Muscle of back (tissue), 11 donors: Measurements from ENCODE around the gene REXO1. TPM values are rescaled to one million over a fixed set of nuclear protein-coding genes. Genes with fewer than 3 reads are reported as not detected.

ENCODE experiments used
- DNase-seq, 3 donors: peaks; one replicate each; pipeline versions ENCODE4 v3.0.0 to v3.0.0-alpha.2; 2013
- polyA plus RNA-seq, 10 donors: library from polyadenylated mRNA; unstranded; fragments of 120-200 nt; gene quantifications; one replicate each; pipeline ENCODE4 v1.2.1, GENCODE V29; 2013; ENCODE audit not compliant: insufficient read length in 10 of 10

The REXO1 gene
- polyA plus RNA-seq, 10 donors, result 16.1 to 27.6 (median 23.0) TPM

DNA sequence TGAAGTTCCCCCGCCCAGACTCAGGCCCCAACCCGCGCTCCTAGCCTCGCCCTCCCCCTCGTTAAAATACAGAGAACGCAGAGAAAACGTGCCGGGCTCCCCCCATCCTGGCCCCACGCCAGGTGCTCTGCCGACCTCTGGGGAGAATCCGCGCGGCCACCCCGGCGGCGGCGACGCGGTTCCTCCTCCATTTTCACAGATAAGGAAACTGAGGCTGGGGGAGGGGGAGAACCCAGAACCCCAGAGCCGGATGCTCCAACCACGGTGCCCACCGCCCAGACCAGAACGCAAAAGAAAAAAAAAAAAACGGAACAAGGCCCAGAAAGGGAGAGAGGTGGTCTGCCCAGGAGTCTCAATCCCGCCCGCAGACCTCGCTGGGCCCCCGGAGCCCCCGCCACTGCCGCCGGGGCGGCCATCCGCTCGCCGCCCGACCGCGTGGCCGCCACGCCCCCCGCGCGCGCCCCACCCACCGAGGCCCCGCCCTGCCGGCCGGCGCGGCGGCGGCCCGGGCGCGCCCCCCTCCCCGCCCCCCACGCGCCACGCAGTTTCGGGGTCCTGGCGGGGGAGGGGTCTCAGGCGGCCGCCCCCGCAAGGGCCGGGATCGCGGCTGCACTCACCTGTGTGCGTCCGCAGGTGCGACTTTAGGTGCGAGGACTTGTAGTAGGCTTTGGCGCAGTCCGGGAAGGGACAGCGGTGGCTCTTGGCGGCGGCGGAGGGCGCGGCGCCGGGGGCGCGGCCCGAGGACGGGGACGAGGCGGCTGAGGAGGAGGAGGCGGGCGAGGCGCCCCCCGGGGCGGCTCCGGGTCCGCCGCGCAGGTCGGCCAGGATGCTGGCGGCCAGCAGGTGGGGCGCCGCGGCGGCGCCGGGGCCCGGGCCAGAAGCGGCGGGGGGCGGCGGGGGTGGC, 14.4 kb upstream of the REXO1 start:
- peak in 1 of 3 donors; percentile 69 for DNase-seq

DNA sequence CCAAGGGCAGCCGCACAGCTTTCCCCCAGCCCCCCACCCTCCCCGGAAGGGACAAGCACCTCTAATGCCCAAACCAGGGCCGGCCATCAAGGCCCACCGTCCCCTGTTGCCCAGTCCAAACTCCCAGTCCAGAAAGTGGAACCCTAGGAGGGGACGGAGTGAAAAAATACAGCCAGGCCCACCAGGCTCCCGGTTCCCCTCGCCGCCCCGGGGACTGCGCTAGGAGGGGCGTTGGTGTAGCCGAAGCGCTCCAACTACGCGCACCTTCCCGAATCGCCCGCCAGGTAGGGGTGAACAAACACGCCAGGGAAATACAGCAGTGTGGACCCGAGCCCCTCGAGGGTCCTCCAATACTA, 13.8 kb upstream of the REXO1 start:
- no peak for DNase-seq

DNA sequence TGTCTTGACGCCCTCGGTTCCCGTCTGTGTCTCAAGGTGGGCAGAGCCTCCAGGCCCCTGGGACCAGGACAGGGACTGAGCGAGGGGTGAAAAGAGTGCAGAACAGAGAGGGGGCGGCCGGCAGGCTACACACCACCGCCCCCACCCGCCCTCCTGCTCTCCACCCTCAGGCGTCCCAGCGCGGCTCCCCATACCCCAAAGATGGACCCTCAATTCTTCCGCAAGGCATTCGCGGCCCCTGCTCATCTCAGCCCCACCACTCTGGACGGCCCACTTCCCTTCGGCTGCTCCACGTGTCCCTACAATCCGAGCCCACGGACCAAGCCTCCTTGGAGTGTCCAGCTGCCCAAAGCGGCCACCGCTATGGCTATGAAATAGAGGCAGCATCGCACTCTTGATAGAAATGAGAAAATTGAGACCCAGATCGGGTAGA, 13.3 kb upstream of the REXO1 start:
- peak in 1 of 3 donors; percentile 59 for DNase-seq

DNA sequence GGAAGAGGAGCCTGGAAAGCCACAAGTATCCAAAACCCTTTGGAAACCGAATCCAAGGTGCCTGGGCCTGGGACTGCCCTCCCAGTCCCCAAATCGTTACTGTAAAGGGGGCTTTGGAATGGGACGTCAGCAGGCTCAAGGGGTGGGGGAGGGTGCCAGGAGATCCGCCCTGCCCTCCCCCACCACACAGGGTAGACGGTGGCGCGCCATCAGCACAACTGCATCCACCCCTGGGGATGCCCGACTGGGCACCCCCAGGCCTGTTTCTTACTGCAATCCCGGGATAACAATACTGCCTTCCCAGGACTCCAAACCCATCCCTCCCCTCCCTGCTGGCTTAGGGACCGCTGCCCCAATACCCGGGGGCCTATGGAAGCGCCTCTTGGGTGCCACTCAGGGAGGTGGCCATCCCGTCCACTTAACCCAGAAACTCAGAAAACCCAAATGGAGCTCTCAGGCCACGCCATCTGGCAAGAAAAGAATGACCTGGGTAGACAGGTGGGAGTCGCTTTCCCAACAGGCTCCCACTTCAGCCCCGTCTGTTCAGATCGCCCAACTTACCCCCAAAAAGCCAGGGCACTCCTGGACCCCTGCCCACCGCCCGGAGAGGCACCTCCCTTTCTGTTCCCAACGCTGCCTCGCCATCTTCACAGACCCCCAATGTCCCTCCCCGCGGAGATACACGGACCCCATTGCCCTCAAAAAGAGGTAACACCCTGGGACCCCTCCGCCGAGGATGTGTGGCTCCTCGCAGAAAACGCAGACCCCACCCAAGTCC, 12.7 kb upstream of the REXO1 start:
- DNase-seq, result peak in 1 of 3 donors; percentile 45

DNA sequence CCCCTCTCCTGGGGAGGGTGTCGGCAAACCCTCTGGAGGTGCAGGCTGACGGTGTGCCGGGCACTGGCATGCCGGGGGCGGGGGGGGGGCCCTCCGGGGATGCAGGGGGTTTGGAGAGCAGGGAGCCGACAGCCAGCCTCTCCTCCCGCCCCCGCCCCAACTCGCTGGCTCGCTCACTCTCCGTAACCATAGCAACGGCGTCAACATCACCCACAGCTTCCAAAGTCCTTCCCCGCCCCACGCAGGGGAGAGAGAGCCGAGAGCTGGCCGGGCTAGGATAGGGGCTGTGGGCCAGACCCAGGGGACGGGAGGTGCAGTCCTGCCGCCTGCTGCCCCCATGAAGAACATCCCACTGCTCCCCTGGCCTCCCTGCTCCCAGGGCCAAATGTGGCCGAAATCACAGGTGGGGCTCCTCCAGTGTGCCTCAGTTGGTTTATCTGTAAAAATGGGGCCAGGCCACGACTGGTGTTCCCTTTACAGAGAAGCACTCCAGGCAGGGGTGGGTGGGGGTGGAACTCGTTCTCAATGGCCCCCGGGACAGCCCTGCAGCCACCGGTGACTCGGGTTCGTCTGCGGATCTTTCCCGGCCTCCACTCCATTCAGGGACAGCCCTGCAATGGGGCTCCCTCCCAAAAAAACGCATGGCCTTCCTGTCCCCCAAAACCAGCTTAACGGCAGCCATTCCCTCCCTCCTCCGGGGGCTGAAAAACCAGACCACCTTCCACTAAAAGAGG, 11.9 kb upstream of the REXO1 start:
- peak; percentile 62 to 92 (median 83) for DNase-seq

DNA sequence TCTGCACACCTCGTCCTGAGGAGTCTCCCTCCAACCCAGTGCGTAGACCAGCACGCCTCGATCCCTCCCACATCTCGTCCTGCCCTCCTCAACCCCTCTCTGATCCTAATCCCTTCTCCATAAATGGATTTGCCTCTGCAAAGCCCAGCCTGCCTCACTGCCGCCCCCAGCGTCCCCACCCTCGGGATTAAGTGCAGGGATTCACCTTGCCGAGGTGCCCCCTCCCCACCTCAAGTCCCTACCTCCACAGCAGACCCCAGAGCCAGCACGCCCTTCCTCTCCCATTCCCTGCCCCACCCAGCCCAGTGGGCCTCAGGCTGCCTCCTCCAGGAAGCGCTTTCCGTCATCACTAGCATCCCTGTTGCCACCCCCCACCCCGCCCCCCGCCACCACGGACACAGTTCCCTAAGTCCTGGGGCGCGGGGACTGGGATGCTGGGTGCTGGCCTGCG, 11.1 kb upstream of the REXO1 start:
- peak in 1 of 3 donors; percentile 40 for DNase-seq

DNA sequence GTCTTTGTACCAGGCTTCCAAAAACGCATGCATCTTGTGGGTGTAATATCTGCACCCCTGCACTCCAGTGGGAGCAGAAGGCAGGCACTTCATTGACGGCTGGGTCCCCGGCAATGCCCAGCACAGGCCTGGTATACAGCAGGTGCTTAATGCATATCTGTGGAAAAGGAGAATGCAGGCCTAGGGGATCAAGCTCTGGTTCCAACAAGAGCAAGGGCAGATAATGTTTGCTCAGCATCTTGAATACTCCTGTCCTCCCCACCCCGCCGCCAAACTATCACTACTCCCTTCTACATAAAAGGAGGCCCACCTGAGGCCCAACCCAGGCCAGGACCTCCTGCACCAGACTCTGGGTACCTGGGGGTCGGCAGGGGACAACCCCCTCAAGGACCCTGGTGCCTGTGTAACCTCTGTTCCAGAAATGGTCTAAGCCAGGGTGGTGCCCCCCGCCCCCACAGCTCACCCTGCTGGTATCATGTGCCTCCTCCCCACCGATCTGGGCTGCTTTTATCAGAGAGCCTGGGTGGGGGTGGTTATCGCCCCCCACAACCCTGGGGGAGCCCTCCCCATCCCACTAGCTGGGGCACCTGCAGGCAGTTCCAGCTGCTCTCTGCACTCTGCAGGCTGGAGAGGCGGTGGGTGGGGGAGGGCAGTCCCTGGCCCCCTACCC, 10.3 kb upstream of the REXO1 start:
- no peak for DNase-seq

DNA sequence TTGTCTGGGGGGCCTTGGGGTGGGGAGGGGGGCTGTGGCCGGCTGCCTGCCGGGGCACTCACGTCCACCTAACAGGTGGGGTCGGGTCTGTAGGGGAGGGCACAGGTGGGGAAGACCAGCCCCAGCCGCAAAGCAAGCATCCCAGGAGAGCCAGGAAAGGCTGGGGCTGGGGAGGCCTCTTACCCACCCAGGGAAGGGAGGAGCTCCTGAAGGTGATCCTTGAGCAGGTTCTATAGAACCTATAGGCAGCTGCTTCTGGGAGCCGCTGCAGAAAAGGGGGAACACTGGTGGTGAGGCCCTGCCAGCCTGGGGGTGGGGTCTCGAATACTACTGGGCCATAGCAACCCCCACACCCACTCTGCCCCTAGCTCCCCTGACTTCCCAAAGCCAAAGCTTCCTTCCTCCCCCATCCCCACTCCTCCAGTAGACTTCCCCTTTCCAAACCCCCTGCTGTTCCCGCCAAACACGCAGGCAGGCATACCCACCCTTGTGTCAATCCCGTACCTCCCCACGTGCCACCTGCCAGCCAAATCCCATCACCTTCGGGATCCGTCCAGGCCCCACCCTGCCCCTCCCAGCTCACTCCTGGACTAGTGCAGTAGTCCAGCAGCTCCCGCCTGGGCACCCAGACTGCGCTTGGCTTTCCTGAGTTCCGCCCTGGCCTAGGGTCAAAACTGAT, 9.5 kb upstream of the REXO1 start:
- DNase-seq, result no peak

DNA sequence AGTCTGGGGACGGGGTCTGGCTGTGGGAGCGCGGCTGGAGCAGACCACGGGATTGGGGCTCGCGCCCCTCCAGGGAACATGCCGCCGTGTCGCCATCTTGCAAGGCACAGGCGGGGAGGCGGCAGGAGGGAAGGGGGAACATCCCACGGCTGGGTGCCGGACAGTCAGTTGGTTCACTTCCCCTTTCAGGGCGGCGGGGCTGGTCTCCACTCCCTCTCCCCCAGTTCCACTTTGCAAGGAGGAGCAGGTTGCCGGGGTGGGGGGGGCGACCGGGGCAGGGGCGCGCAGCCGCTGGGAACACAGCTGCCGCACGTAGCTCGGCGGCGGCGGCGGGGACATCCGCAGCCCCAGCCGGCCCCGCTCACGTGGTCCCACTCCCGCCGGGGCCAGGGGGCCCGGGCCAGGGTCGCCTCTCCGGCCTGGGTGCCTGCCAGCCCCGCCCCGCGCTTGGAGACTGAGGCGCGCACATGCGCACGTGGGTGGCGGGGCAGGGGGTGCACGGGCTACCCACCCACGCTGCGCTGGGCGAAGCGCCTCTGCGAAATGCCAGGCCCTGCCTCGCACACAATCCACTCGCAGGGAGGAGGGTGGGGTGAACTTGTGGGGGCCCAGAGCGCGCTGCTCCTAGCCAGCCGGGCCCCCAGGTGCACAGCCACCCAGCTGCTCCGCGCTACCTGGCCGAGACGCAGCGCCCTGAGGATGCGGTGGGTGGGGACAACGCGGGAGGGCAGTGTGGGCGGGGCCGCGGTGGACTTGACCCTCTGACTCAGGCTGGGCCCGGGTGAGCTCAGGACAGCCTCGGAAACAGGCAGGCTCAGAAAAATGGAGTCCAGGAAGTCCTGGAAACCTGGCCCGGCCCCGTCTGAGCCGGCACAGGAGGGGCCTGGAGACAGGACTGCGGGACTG, 8.7 kb upstream of the REXO1 start:
- DNase-seq, result peak in 1 of 3 donors; percentile 84

DNA sequence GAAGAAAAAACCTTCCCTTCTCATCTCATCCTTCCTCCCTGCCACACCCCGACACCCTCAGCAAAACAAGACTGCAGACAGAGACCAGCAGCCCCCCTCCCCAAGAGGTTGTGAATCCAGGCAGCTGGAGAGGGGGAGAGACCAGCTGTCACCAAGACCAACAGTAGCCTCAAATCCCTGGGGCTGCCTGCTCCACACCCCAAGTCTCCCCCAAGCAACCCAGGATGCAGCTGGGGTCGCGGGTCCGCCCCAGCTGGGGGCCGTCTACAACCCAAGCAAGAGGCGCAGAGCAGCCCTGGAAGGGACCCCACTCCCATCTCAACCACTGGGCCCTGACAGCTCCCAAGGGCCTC, 8.0 kb upstream of the REXO1 start:
- DNase-seq, result peak in 1 of 3 donors; percentile 56

DNA sequence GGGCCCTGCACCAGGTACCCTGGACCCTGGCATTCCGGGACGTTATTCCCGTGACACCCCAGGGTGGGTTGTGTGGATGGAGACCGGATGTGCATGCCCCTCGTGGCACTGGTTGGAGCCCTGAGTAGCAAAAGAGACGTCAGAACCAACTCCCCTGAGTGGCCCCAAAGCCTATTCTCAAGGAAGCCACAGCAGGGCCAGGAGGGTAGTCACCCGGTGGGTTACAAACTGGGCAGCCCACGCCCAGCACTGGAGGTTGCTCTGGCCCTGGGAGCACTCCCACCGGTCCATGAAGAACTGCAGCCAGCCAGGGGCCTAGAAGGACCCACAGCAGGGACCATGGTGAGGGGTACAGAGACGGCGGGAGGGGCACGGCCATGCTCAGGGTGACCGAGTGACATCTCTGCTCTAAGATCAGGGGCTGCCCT, 7.6 kb upstream of the REXO1 start:
- peak in 1 of 3 donors; percentile 35 for DNase-seq

DNA sequence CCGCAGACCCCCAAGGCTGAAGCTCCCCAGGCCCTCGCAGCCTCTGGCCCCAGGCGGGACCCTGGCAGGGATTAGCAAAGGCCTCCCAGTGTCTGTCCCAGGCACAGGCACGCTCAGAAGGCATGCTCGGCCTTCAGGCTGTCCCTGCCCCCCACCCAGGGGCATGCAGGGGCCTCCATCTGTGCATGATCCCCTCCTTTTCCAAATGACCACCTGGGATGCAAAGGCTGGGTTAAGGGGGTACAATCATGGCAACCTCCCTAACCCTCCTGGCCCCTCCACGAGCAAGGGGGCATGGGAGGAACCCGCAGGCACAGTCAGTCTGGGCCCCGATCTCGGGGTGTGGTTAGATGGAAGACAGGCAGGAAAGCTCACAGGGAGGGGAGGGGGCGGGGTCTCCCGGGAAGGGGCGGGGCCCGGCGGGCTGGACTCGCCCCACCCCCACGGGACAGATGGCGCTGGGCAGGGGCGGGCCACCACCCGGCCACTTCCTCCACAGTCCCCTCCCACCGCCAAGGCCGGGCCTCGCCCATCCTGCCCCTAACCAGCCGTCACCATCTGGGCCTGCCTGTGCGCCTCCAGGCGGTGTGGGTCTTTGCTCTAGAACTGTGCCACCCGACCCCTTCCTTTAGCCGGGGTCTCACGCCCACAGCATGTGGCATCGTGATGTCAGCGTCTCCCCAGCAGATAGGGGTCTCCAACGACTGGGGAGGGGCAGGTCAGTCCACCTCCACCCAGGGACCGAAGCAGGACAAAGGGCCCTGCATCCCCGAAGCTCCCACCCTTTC, 7.0 kb upstream of the REXO1 start:
- DNase-seq, result peak; percentile 78 to 85 (median 85)

DNA sequence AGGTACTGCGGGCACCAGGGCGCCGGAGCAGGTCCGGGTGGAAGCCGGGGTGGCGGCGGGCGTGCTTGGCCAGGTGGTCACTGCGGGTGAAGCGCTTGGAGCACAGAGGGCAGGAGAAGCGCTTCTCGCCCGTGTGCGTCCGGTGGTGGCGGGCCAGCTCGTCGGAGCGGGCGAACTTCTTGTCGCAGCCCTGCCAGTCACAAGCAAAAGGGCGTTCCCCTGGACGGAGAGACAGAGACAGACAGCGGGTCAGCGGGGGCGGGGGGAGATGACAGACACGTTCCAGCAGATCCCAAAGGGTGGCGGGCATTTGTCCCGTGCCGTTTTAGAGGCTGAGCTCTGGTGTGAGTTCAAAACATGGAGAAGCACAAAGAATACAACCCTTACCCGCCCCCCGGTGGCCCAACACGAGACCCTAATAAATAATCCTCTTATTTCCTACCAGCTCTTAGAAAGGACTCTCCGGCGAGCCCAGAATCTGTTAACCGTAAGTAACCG, 6.3 kb upstream of the REXO1 start:
- DNase-seq, result no peak

DNA sequence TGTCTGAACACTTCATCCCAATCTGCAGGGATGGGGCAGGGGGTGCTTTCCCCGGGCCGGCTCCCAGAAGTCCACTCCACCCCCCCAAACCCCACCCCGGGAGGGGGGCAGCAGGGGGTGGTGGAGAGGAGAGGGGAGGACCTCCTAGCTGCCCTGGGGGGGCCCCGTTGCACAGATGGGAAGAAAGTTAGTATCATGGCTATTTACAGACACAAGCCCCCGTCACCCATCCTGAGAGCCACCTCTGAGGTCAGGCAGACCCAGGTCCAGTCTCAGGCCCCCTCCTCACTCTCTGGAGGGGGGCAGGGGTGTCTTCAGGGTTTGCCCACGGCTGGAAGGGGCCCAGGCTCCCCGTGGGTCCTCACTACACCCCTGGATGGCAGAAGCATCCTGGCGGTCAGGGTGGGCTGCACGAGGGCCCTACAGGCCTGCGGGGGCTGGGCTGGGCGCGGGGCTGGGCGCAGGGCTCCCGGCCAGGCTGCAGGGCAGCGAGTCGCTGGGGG, 5.8 kb upstream of the REXO1 start:
- no peak for DNase-seq

DNA sequence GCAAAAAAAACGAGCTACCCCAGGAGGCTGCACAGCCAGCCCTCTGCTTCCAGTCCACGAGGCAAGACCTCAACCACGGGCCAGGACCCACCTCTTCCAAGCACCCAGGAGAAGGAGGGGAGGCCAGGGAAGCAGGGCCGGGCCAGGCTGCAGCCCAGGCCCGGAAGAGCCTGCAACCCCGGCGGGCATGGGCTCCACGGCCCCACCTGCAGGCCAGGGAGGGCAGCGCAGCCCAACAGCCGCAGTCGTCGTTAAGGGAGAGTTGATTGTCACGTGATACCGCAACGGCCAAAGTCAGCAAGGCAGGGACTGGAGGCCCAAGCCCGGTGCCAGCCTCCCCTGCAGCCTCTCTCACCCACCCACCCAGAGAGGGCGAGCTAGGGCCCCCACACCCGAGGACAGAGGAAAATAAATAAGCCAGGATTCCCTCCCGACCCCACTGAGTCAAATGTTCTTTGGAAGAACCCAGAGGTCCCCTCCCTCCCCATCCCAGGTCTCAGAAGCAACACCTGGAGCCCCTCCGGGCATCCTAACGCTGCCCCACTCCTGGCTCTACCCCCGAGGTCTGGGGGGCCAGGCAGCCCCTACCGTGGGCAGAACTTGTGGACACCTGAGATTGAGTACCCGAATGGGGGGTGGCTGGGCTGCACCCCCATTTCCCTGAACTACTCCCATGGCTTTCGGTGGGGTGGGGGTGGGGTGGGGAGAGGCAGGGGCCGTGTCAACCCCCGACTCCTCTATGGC, 5.2 kb upstream of the REXO1 start:
- DNase-seq, result peak in 1 of 3 donors; percentile 72

DNA sequence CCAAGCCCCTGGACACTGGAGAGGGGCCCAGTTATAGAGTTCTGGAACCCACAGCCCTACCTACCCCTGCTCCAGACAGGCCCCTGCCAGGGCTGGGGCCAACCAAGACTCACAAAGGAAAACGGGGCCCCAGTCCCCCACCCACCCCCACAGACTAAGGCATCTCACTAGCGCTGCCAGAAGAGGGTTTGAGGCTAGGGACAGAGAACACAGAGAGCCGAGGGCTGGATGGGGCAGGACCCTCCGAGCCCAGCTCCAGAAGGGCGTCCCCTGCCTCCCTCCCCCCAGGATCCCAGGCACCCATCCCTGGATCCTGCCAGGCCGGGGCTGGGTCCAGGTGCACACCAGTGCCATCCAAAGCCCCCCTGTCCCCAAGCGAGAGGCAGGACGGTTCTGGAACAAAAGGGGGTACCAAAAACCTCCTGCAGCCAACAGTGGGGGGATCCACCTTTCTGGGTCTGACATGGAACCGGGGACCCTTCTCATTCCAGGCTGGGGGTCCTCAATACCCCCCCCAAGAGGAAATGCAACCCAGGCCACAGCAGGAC, 4.4 kb upstream of the REXO1 start:
- no peak for DNase-seq
